GM19043 (cell line): ENCODE measurements around the gene SNAI1.
"Not testable (repeated sequence)": the region's sequence is repeated elsewhere in the genome, so short reads cannot be mapped to it uniquely, and the experiment has no call there.

Source experiments
- ATAC-seq: cut with Tn5 transposase; IDR thresholded peaks from one replicate; pipeline ENCODE4 v1.9.1; 2021; ENCODE audit warnings: low read depth; ENCODE audit not compliant: unreplicated experiment

Gene SNAI1

DNA sequence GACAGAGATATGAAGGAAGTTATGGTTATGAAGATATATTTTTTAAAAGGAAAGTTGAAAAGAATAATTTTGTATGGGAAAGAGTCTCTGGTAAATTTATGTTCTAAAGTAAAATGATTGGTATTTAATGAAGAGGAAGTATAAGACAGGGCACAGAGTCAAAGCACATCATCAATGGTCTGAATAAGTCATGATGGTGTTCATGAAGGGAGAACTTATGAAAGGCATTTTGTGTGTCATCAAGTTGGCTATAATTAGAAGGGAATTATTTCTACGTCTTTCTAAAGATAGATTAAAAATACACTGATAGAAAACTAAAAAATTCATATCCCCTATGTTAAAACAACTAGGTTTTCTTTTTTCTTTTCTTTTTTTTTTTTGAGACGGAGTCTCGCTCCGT lies 21.4 kb upstream of the SNAI1 start:
- no peak for ATAC-seq

DNA sequence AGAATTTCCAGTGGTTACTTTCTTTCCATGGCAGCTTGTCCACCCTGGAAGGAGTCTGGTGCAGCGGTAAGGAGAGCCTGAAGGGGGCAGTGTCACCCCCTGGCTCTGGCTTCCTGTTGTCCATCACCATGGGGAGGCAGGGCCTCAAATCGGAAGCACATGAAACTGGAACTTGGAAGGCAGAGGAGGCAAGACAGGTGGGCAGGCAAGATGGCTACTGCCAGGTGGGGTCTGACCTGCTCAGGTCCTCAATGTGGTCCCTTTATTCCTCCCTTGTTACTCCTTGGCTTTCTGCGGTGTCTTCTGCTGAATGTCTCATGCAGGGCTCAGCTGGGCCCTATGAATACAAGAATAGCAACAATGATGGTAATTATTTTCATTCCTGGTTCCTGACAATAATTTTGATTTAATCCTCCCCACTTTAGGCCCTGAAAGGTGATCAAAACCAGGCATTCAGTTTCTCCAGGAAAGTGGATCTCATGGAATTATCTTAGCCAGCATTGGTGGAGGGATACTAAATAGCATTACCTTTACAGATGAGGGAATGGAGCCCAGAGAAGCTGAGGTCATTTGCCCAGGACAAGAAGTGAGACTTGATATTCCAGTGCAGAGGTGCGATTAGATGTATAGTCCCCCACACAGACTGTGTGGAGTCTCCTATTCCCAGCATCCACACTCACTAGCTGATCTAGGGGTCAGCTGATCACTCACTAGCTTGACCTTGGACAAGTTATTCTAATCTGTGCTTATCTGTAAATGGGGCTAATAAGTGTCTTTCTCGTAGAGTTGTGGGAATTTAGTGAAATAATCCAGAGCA lies 17.6 kb upstream of the SNAI1 start:
- no peak for ATAC-seq

DNA sequence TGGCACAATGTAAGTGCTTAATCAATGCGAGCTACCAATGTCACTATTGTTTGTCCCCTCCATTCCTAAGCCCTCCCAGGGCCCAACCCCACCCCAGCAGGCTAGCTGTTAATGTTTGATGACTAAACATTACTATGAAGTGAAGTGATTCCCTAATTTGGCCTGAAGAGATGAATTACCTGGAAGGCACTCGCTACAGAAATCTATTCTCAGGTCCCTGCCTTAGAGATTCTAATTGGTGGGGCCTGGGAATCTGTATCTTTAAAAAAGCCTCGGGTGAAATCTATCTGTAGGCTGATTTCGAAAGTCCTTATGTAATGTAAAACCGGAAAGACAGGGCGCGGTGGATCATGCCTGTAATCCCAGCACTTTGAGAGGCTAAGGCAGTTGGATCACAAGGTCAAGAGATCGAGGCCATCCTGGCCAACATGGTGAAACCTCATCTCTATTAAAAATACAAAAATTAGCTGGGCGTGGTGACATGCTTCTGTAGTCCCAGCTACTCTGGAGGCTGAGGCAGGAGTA lies 16.9 kb upstream of the SNAI1 start:
- no peak for ATAC-seq

DNA sequence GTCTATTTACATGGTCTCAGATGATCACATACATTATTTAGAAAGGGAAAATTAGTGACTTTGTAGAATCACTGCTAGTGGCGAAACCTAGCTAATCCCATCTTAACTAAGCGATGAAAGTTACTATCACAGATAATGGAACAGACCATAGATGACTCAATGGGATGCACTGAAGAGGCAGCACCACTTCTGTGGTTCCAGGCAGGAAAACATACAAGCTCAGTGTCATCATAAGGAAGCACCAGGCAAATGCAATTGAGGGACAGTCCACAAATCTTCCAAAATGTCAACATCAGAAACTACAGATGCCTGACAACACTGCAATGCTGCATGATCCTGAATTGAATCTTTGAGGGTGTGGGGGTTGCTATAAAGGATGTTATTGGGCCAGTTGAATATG lies 15.9 kb upstream of the SNAI1 start:
- ATAC-seq = no peak

DNA sequence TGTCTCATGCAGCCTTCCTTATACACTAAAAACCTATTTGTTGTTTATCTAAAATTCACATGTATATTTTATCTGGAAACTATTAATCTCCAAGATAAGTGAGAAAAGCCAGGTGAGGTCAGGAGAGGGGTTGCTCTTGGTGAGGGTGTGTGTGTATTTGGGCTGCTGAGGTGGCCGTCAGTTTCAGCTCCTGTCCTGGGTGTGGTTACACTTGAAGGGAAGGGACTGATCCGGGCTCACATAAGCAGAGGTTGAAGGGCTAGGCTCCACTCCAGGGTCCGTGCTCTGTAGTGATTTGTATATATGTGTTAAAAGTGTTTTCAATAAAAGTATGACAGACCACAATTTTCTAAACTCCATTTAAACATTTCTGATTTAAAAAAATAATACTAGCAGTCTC lies 13.5 kb upstream of the SNAI1 start:
- no peak for ATAC-seq

DNA sequence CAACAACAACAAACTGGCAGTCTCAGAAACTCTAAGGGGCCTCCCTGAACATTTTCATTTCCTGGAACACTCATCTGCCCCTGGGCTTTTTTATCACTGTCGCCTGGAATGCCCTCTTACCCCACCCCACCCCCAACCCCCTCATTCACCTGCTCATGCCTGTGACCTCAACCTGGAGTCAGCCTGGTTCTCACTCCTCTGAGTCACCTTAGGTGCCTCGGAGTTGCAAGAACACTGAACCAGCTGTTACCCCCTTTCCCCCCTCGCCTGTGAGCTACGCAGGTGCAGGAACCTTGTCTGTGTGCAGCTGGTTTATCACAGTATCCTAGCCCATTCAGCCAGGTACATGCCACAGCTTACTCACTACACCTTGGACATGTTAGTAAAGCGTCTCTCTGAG lies 12.8 kb upstream of the SNAI1 start:
- no peak for ATAC-seq

DNA sequence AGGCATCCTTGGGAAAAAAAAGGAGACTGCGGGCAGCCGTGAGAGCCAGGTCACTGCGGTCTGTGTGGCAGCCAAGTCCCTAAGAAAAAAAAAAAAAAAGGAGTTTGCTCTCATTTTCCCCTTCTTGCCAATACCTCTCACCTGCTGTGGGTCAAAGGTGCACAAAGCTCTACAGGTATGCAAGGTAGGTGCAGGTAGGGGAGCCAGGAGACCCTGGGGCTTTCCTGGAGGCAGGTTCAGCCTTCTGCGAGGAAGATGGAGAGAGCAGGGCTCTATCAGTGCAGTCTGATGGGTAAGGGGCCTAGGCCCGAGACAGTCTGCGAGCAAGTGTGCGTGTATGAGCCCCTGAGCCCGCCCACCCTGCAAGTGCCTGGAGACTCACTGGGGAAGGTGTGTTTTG lies 12.3 kb upstream of the SNAI1 start:
- ATAC-seq = no peak

DNA sequence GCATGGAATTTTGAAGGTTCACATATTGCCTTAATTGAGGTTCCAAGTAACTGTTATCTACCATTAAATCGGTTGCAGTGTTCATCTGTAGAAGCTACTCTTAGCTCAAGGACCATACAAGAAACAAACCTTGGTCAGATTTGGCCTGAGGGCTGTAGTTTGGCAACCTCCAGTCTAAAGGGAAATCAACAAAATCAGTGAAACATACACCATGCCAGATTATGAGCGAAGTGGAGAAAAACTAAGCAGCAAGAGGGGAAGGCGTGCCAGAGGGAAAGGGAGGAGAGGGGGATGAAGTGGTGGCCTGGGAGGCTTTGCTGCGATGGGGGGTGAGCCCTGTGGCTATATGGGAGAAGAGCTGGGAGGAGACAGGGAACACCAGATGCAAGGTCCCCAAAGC lies 8.8 kb upstream of the SNAI1 start:
- ATAC-seq = no peak

DNA sequence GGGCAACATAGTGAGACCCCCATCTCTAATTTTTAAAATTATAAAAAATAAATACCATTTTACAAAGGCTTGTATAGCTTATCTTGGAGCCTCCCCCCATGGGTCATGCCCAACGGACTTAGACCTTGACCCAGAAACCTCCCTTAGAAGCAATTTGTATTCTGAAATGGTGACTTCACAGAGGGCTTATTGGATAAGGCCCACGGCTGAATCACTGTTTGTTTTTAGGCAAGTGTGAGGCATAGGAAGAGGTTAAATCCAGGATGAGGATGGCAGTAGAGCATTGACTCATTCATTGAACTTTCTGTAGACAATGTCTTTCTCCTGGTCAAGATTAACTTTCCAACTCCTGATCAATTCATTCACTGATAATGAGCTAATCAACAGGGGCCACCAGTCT lies 6.2 kb upstream of the SNAI1 start:
- ATAC-seq = no peak

DNA sequence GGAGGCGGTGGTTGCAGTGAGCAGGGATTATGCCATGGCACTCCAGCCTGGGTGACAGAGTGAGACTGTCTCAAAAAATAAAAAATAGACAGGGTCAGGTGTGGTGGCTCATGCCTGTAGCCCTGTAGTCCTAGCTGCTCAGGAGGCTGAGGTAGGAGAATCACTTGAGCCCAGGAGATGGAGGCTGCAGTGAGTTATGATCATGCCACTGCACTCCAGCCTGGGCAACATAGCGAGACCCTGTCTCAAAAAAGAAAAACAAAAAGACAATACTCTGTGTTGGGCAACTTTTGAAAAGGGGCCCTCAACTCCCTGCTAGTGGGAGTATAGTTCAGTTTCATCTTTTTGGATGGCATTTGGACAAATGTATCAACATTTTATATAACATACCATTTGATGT lies 5.0 kb upstream of the SNAI1 start:
- ATAC-seq = not testable (repeated sequence)

DNA sequence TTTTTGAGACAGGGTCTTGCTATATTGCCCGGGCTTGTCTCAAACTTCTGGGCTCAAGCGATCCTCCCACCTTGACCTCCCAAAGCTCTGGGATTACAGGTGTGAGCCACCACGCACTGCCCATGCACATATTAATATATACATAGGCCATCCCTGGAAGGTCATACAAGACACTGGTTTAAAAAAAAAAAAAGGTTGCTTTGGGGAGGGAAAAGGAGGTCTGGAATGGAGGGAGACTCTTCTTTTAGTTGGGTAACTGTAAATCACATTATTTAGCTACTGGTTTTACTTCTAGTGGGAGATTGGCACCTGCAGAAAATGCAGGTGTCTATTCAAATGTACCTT lies 4.1 kb upstream of the SNAI1 start:
- no peak for ATAC-seq

DNA sequence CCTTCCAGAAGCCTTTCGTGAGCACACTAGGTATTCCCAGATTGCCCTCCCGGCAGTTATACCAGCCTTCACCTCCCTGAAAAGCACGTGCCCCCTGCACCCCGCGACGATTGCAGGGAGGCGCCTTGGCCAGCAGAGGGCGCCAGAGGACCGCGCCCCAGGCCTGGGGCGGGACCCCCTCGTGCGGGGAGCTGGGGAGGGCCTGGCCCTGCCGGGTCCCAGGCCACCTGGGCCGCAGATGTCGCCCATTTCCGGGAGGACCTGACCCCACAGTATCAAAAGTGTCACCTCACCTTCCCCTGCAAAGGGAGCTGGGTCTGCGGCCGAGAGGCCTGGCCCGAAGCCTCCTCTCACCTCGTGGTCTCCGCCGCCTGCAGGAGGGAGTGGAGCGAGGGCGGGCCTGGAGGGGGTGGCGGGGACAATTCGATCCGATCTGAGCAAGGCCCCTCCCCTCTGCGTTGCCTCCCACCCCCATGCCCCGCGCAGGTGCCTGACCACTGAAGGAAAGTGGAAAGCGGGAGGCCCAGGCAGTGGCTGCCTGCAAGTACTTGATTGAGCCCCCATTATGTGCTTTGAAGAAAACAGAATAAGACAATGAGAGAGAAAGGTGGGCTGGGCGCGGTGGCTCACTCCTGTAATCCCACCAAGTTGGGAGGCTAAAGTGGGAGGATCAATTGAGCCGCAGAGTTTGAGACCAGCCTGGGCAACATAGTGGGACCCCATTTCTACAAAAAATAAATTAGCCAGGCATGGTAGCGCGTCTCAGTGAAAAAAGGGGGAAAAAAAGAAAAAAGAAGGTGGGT lies 3.5 kb upstream of the SNAI1 start:
- ATAC-seq = no peak

DNA sequence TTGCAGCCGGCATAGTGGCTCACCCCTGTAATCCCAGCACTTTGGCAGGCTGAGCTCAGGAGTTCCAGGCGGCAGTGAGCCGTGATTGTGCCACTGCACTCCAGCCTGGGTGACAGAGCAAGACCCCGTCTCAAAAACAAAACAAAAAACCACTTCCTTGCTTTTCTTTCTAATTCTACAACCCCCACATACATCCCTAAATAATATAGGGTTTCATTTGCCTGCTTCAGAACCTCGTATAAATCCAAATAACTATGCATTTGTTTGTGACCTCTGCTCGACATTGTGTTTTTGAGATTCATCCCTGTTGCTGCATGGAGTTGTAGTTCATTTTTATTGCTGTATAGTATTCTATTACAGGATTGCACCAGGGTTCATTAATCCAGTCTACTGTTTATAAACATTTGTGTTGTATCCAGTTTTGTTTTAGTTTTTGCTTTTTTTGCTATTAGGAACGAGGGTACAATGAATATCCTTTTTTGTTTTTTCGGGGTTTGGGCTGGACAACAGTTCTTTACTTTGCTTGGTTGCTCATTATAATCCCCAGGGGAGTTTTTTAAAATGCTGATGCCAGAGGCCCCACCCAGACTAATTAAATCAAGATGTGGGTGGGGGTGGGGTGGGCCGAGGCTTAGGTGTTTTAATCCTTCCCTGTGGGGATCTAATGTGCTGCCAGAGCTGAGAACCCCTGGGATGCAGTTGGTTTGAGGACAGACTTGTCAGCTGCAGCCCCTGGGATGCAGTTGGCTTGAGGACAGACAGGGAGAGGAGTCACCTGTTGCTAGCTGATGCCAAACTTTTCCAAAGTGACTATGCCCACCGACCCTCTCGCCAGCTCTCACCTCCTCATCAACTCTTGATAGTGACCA lies 2.4 kb upstream of the SNAI1 start:
- no peak for ATAC-seq

DNA sequence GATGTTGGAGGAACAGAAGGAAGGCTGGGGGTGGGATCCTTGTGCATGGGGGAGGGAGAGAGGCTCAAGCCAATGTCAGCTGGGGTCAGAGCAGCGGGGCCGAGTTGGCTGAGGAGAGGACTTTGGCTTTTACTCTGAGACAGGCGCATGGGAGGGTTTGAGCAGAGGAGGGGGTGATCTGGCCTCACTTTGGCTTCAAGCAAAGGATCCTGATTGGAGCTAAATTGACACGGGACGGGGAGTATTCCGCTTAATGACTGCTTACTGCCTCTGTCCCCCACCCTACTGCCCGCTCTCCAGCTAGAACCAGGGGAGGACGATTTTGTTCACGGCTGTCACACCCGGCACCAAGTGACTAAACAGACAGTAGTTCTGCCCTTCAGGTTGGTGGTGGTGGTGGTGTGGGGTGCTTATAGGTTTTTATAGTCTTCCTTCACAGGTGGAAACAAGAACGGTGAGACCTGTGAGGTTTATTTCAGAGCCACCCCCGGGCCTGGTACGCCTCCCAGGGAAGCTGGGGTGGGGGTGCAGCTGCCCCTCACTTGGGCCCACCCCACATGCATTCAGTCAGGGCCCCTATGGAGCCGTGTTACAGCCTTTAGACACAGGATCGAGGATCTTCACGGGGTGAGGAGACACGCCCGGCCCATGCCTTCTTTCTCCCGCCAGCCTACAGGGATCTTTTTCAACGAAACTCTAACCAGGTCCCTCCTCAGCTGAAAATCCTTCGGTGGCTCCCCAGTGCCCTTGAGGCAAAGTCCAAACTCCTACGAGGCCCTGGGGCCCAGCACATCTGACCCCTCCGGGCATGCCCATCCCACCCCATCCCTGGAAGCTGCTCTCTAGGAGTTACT lies 1.3 kb upstream of the SNAI1 start:
- no peak for ATAC-seq

DNA sequence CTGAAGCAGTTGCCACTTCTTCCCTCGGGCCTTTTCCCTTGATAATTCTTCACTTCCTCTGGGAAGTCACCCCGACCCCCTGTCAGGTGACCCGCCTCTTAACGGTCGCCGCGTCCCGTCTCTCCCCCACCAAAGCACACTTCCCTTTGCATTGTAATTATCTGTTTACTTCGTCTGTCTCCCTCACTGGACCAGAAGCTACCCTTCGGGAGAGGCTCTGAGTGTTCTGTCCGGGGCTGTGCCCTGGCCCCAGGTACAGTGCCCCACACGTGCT lies 771 bp upstream of the SNAI1 start:
- no peak for ATAC-seq

DNA sequence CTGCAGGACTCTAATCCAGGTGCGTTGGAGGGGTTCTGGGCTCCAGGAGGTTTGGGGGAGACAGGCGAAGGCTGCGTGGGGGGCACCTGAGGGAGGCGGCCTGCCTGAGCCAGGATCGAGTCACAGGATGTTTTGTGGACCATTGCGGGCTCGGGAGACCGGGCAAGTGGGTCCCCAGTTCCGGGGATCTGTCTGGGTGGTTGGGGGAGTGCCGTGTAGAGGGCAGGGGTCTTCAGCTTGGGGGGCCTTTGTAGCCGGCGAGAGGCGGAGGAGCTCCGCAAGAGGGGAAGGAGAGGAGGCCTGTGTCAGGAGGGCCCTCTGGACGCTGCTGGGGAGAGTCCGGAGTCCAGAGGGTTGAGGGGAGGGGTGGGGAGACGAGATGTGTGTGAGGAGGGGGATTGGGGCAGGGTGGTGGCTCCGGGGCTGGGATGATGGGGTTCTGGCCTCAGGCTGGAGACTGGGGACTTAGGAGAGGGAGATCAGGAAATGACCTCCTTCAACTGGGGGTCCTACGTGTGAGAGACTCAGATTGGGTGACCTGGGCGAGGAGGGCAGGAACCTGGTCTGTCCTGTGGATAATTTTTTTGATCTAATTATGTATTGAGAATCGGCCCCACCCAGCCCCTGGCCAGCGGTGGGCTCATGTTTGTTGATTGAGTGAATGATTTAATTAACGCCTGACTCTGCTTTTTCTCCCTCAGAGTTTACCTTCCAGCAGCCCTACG lies 505 bp downstream of the SNAI1 start:
- no peak for ATAC-seq

DNA sequence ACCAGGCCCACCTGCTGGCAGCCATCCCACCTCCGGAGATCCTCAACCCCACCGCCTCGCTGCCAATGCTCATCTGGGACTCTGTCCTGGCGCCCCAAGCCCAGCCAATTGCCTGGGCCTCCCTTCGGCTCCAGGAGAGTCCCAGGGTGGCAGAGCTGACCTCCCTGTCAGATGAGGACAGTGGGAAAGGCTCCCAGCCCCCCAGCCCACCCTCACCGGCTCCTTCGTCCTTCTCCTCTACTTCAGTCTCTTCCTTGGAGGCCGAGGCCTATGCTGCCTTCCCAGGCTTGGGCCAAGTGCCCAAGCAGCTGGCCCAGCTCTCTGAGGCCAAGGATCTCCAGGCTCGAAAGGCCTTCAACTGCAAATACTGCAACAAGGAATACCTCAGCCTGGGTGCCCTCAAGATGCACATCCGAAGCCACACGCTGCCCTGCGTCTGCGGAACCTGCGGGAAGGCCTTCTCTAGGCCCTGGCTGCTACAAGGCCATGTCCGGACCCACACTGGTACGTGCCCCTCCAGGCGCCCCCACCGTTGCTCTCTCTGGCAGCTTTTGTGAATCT lies 1.1 kb downstream of the SNAI1 start:
- no peak for ATAC-seq

DNA sequence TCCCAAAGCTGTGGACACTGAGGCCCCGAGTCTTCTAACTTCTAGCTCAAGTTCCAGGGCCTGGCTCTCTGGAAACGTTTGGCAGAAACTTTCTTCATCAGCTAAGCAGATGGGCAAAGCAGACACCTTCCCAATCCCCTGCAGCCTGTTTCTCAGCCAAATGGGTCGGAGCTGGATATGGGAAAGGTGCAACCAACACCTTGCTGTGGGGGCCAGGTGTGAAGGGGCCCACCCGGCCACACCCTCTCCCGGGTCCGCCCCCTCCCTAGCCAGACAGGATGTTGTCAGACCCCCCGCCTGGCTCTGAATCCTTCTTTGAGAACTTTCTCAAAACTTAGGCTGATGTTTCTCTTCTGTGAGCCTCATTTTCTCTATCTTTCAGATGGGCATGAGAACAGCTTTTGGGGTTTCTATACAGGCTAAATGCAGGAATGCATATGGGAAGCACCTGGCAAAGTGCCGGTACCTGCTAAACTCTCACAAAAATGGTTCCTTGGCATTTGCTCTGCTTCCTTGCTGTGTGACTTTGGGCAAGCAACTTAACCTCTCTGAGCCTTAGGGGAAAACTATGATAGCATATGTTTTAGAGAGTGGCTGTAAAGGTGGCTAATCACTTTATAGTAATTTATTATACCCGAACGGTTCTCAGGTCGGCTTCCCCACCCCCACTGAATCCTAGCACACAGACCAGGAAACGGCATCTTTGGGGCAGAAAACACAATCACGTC lies 1.8 kb downstream of the SNAI1 start:
- no peak for ATAC-seq

DNA sequence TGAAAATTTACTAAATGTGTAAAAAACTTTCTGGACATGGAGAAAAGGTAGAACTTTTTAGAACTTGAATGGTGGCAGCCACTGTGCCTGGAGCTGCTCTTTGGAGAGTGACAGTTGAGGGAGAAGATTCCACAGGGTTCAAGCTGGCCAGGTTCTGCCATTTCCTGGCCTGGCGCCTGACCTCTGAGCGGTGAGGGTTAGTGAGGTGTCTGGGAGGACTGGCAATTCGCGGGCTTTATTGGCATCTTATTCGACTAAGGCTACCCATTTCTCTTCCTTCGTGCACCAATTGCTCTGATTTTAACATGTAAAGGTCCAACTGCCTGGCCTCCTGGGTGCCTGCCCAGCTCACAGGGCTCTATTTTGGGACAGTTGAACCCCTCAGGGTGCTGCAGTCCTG lies 2.4 kb downstream of the SNAI1 start:
- no peak for ATAC-seq
